ENCODE measurements around the gene CCDC12. TPM values are rescaled to one million over a fixed set of nuclear protein-coding genes. Genes with fewer than 3 reads are reported as not detected.

CCDC12 gene
- polyA plus RNA-seq, 1 of the 3 experiments (the other 2 are of a cell fraction): 105 TPM

DNA sequence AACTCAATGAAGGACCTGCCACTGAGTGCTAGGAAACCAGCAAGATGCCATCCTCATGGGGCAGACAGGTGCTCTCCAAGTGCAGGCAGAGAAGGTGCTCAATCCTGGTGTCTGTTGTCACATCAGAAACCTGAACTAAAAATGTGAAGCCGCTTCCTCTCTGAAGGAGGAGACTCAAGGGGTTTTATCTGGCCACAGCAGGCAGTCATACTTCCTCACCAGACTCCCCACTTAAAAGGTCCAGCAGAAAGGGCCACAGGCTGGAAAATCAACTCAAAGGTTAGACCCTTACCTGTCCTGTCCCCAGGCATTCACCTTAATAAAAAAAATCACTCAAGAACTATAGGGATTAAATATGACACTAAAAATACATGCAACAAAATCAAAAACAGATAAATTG lies 4.8 kb downstream of the CCDC12 start:
- no peak for DNase-seq
- CTCF ChIA-PET: interaction anchor here (3.1 kb wide), 1 partner anchor 48 kb away, joined by 13 read pairs; no protein-coding TSS in a partner anchor
- no peak for TF ChIP-seq SMC3 (IDR thresholded peaks at IDR 0.05; ENCODE audit: low read depth, low read length)
- no peak for TF ChIP-seq RAD21 (IDR thresholded peaks at IDR 0.05; ENCODE audit: low read length)
- TF ChIP-seq, protein P1, sequence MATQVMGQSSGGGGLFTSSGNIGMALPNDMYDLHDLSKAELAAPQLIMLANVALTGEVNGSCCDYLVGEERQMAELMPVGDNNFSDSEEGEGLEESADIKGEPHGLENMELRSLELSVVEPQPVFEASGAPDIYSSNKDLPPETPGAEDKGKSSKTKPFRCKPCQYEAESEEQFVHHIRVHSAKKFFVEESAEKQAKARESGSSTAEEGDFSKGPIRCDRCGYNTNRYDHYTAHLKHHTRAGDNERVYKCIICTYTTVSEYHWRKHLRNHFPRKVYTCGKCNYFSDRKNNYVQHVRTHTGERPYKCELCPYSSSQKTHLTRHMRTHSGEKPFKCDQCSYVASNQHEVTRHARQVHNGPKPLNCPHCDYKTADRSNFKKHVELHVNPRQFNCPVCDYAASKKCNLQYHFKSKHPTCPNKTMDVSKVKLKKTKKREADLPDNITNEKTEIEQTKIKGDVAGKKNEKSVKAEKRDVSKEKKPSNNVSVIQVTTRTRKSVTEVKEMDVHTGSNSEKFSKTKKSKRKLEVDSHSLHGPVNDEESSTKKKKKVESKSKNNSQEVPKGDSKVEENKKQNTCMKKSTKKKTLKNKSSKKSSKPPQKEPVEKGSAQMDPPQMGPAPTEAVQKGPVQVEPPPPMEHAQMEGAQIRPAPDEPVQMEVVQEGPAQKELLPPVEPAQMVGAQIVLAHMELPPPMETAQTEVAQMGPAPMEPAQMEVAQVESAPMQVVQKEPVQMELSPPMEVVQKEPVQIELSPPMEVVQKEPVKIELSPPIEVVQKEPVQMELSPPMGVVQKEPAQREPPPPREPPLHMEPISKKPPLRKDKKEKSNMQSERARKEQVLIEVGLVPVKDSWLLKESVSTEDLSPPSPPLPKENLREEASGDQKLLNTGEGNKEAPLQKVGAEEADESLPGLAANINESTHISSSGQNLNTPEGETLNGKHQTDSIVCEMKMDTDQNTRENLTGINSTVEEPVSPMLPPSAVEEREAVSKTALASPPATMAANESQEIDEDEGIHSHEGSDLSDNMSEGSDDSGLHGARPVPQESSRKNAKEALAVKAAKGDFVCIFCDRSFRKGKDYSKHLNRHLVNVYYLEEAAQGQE (IDR thresholded peaks at IDR 0.05; ENCODE audit: low read depth, low read length): no peak
- TF ChIP-seq CHD2 (IDR thresholded peaks at IDR 0.05; ENCODE audit: low read length, partially characterized antibody): no peak
- no peak for TF ChIP-seq TCF12 (IDR thresholded peaks at IDR 0.05)
- TF ChIP-seq YY1 (IDR thresholded peaks at IDR 0.05; ENCODE audit: low read depth): no peak
- TF ChIP-seq, protein P2, sequence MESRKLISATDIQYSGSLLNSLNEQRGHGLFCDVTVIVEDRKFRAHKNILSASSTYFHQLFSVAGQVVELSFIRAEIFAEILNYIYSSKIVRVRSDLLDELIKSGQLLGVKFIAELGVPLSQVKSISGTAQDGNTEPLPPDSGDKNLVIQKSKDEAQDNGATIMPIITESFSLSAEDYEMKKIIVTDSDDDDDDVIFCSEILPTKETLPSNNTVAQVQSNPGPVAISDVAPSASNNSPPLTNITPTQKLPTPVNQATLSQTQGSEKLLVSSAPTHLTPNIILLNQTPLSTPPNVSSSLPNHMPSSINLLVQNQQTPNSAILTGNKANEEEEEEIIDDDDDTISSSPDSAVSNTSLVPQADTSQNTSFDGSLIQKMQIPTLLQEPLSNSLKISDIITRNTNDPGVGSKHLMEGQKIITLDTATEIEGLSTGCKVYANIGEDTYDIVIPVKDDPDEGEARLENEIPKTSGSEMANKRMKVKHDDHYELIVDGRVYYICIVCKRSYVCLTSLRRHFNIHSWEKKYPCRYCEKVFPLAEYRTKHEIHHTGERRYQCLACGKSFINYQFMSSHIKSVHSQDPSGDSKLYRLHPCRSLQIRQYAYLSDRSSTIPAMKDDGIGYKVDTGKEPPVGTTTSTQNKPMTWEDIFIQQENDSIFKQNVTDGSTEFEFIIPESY (IDR thresholded peaks at IDR 0.05; ENCODE audit: borderline replicate concordance, low read depth): no peak
- TF ChIP-seq, protein P3, sequence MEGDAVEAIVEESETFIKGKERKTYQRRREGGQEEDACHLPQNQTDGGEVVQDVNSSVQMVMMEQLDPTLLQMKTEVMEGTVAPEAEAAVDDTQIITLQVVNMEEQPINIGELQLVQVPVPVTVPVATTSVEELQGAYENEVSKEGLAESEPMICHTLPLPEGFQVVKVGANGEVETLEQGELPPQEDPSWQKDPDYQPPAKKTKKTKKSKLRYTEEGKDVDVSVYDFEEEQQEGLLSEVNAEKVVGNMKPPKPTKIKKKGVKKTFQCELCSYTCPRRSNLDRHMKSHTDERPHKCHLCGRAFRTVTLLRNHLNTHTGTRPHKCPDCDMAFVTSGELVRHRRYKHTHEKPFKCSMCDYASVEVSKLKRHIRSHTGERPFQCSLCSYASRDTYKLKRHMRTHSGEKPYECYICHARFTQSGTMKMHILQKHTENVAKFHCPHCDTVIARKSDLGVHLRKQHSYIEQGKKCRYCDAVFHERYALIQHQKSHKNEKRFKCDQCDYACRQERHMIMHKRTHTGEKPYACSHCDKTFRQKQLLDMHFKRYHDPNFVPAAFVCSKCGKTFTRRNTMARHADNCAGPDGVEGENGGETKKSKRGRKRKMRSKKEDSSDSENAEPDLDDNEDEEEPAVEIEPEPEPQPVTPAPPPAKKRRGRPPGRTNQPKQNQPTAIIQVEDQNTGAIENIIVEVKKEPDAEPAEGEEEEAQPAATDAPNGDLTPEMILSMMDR (IDR thresholded peaks at IDR 0.05): no peak
- no peak for TF ChIP-seq SIN3A (IDR thresholded peaks at IDR 0.05; ENCODE audit: borderline replicate concordance, low read depth, low read length)
- no peak for TF ChIP-seq NFIC (IDR thresholded peaks at IDR 0.05; ENCODE audit: borderline replicate concordance)
- TF ChIP-seq, protein P4, sequence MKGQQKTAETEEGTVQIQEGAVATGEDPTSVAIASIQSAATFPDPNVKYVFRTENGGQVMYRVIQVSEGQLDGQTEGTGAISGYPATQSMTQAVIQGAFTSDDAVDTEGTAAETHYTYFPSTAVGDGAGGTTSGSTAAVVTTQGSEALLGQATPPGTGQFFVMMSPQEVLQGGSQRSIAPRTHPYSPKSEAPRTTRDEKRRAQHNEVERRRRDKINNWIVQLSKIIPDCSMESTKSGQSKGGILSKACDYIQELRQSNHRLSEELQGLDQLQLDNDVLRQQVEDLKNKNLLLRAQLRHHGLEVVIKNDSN (IDR thresholded peaks at IDR 0.05; ENCODE audit: borderline replicate concordance, low read depth): no peak
- no peak for TF ChIP-seq ELF1 (IDR thresholded peaks at IDR 0.05)
- TF ChIP-seq, protein P5, sequence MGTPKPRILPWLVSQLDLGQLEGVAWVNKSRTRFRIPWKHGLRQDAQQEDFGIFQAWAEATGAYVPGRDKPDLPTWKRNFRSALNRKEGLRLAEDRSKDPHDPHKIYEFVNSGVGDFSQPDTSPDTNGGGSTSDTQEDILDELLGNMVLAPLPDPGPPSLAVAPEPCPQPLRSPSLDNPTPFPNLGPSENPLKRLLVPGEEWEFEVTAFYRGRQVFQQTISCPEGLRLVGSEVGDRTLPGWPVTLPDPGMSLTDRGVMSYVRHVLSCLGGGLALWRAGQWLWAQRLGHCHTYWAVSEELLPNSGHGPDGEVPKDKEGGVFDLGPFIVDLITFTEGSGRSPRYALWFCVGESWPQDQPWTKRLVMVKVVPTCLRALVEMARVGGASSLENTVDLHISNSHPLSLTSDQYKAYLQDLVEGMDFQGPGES (IDR thresholded peaks at IDR 0.05; ENCODE audit: low read depth, low read length): no peak
- no peak for TF ChIP-seq RFX5 (IDR thresholded peaks at IDR 0.05; ENCODE audit: low read length)
- no peak for TF ChIP-seq GATA2 (CRISPR knock-in tag; IDR thresholded peaks at IDR 0.05)
- no peak for TF ChIP-seq NRF1 (IDR thresholded peaks at IDR 0.05; ENCODE audit: low read depth, low read length)
- TF ChIP-seq EZH2phosphoT487 (IDR thresholded peaks at IDR 0.05; ENCODE audit: borderline replicate concordance, low read depth): no peak
- no peak for TF ChIP-seq TEAD4 (IDR thresholded peaks at IDR 0.05; ENCODE audit: borderline replicate concordance, insufficient read depth)
- no peak for TF ChIP-seq TAF1 (IDR thresholded peaks at IDR 0.05; ENCODE audit: borderline replicate concordance, low read depth, low read length)
- peaks cover 92% of the 10 kb centered on the region for H4K20me1 ChIP-seq (ENCODE audit: insufficient read depth)
- no peaks in the 10 kb centered on the region for H3K9me3 ChIP-seq
- peaks cover 0 to 4% of the 10 kb centered on the region in 2 experiments for H3K36me3 ChIP-seq (replicated peaks in 1 of 2; ENCODE audit: control insufficient read depth in 1 of 2, insufficient read depth in 2 of 2, low read length in 1 of 2)
- H2AFZ ChIP-seq (ENCODE audit: low read depth): no peak overlapping the region
- no peaks in the 10 kb centered on the region for H3K27me3 ChIP-seq (ENCODE audit: insufficient read depth)
- POLR2A ChIA-PET: no interaction called here
- no peak overlapping the region for H3K9ac ChIP-seq
- H3K4me2 ChIP-seq: no peak overlapping the region
- peaks cover 95% of the 10 kb centered on the region for H3K79me2 ChIP-seq (ENCODE audit: insufficient read depth)
- no peaks in the 10 kb centered on the region for H3K9me2 ChIP-seq
- 100% methylated on average over 1 of the region's 1 CpG for WGBS (ENCODE audit: low lambda C conversion rate)
- no peak overlapping the region for H3K4me3 ChIP-seq (ENCODE audit: low read depth in 2 of 2, low read length in 1 of 2)
- peak overlapping the region in 1 of 2 experiments; percentile 75; a peak in 1 of 4 replicates for H3K27ac ChIP-seq (ENCODE audit: low read depth in 2 of 2, low read length in 1 of 2)
- H3F3A ChIP-seq (replicated peaks; ENCODE audit: insufficient read depth): no peaks in the 10 kb centered on the region
- H3K4me1 ChIP-seq (ENCODE audit: control insufficient read depth in 1 of 2, insufficient read depth in 2 of 2, low read depth in 1 of 2, low read length in 1 of 2): peaks cover 0 to 37% of the 10 kb centered on the region in 2 experiments; a peak in 1 of 4 replicates

Measured in SK-N-SH (cell line).